HG02678 (cell line): ENCODE data around the gene ARHGAP28.
"Not testable (repeated sequence)": the region's sequence is repeated elsewhere in the genome, so short reads cannot be mapped to it uniquely, and the experiment has no call there.

Experiments used
- ATAC-seq: cut with Tn5 transposase; IDR thresholded peaks from one replicate; pipeline ENCODE4 v1.9.1; 2021; ENCODE audit warnings: mild to moderate bottlenecking, moderate library complexity; ENCODE audit not compliant: unreplicated experiment

Gene ARHGAP28

GRCh38 chr18:6763524-6763923 lies 34.0 kb downstream of the ARHGAP28 start:
- no peak for ATAC-seq

- ATAC-seq: no peak
These were observed 34.9 kb downstream of the ARHGAP28 start for GRCh38 chr18:6764382-6764781.

GRCh38 chr18:6773777-6774176 lies 44.3 kb downstream of the ARHGAP28 start:
- ATAC-seq: no peak

GRCh38 chr18:6775237-6775636 lies 45.7 kb downstream of the ARHGAP28 start:
- no peak for ATAC-seq

- ATAC-seq: no peak
These were observed 46.2 kb downstream of the ARHGAP28 start for GRCh38 chr18:6775702-6776101.

- ATAC-seq: no peak
These were observed 46.7 kb downstream of the ARHGAP28 start for GRCh38 chr18:6776188-6776587.

- ATAC-seq: no peak
These were observed 48.0 kb downstream of the ARHGAP28 start for GRCh38 chr18:6777509-6777908.

- no peak for ATAC-seq
These were observed 49.1 kb downstream of the ARHGAP28 start for GRCh38 chr18:6778459-6779247.

GRCh38 chr18:6781142-6781714 lies 51.7 kb downstream of the ARHGAP28 start:
- ATAC-seq: no peak

- no peak for ATAC-seq
These were observed 52.3 kb downstream of the ARHGAP28 start for GRCh38 chr18:6781796-6782195.

- no peak for ATAC-seq
These were observed 53.3 kb downstream of the ARHGAP28 start for GRCh38 chr18:6782861-6783260.

GRCh38 chr18:6784046-6784445 lies 54.5 kb downstream of the ARHGAP28 start:
- no peak for ATAC-seq

- no peak for ATAC-seq
These were observed 55.5 kb downstream of the ARHGAP28 start for GRCh38 chr18:6785001-6785400.

- ATAC-seq: no peak
These were observed 55.9 kb downstream of the ARHGAP28 start for GRCh38 chr18:6785411-6785810.

GRCh38 chr18:6792391-6792790 lies 62.9 kb downstream of the ARHGAP28 start:
- no peak for ATAC-seq

- no peak for ATAC-seq
These were observed 63.9 kb downstream of the ARHGAP28 start for GRCh38 chr18:6793455-6793854.

- no peak for ATAC-seq
These were observed 64.5 kb downstream of the ARHGAP28 start for GRCh38 chr18:6793986-6794385.

- ATAC-seq: no peak
These were observed 65.8 kb downstream of the ARHGAP28 start for GRCh38 chr18:6795307-6795706.

- no peak for ATAC-seq
These were observed 67.0 kb downstream of the ARHGAP28 start for GRCh38 chr18:6796511-6796910.

- ATAC-seq: no peak
These were observed 67.7 kb downstream of the ARHGAP28 start for GRCh38 chr18:6797171-6797570.

- no peak for ATAC-seq
These were observed 69.4 kb downstream of the ARHGAP28 start for GRCh38 chr18:6798896-6799295.

GRCh38 chr18:6800309-6800708 lies 70.8 kb downstream of the ARHGAP28 start:
- not testable (repeated sequence) for ATAC-seq
